Breast epithelium (tissue), 3 donors: ENCODE results near the gene FAM111A.
"Not testable (repeated sequence)": the region's sequence is repeated elsewhere in the genome, so short reads cannot be mapped to it uniquely, and the experiment has no call there.

Experiments used
- CTCF ChIP-seq, 3 donors: fragments of 450-650 bp; IDR thresholded peaks; one replicate each; pipeline ENCODE4 v1.5.1; 2016 to 2017; ENCODE audit warnings: antibody characterized with exemption in 3 of 3, mild to moderate bottlenecking in 3 of 3, moderate library complexity in 3 of 3
- POLR2AphosphoS5 ChIP-seq, 3 donors: sonication (generic); formaldehyde crosslinking; IDR thresholded peaks; one replicate each; pipeline ENCODE4 v1.6.1; 2017; ENCODE audit warnings: antibody characterized with exemption in 3 of 3

- TF ChIP-seq CTCF, POLR2AphosphoS5 (IDR thresholded peaks at IDR 0.05): not testable (repeated sequence)
Observed at GRCh38 chr11:59093576-59093975, 49.1 kb upstream of the FAM111A start.
